HG02759 (cell line): ENCODE measurements around the gene KCNQ1.

Source experiments
- ATAC-seq: cut with Tn5 transposase; IDR thresholded peaks from one replicate; pipeline ENCODE4 v1.9.1; 2021; ENCODE audit warnings: mild to moderate bottlenecking, moderate library complexity; ENCODE audit not compliant: unreplicated experiment

The KCNQ1 gene

DNA sequence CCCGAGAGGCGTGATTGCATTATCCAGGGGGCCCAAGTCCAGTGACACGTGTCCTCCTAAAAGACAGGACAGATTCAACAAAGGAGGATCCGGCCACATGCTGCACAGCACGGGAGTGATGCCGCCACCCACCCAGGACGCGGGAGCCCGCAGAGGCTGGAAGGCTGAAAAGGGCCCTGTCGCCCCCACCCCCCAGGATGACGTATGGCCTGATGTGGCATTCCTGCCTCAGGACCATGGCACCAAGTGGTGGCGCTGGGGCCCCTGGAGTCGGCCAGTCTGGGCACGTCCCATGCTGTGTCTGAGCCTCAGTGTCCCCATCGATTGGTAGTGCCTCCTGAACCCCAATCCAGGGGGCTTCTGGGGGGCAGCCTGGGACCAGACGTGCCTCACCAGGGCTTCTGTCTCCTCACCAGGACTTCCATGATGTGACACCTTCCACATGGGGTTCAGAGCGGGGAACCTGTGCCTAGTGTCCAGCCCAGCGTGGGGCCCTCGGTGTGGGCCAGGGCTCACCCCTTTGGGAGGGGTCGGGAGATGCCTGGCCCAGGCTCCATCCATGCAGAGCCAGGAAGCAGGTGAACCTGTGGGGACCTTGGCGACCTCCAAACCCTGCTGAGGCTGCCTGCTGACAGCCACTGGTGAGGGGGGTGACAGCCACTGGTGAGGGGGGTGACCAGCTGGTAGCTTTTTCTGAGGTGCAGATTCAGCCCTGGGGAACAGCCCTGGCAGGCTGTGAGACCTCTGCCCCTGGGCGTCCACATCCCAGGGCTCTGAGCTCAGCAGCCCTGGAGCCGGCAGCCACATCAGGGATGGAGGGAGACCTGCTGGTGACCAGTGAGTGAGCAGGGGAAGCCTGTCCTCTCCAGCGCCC lies 75.3 kb downstream of the KCNQ1 start:
- no peak for ATAC-seq

- no peak for ATAC-seq
Observed at GRCh38 chr11:2520736-2521035, 75.9 kb downstream of the KCNQ1 start.

GRCh38 chr11:2521081-2521732 lies 76.4 kb downstream of the KCNQ1 start:
- no peak for ATAC-seq

DNA sequence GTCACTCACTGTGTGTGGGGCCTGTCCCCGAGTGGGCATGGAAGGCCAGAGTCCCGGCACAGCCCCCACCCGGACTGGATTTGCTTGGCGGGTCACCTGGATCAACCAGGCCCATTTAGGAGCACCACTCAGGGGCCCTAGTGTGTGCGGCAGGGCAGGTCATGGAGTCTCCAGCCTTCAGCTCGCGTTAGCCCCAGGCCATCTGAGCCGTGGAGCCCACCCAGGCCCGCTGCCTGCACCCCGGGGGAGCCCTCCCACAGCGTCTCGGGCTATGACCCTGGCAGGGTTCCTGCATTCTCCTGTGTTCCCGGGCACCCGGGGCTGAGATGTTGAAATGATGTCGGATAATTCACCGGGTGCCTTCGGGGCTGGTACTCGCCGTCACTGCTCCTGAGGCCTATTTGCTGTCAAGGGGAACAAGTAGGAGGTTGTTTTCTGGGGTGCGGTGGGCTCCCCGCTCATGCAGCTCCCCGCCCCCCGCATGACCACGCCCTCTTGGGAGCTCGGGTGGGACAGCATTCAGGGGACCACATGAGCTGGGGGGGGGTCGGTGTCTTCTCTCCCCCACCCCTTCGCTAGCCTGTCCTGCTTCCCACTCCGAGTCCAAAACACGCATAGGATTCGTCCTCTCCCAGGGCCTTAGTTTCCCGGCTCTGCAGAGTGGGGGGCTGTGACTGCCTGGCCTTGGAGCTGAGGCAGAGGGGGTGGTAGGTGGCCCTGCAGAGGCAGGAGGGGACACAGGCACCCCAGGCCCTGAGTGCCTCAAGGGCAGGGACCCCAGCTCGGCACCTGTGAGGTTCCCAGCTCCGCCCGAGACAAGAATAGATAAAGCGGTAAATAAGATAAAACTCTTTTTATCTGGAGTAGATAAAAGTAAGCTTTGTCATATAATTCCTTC lies 77.2 kb downstream of the KCNQ1 start:
- ATAC-seq = no peak

- ATAC-seq = no peak
Observed at GRCh38 chr11:2522631-2523255, 77.9 kb downstream of the KCNQ1 start.

DNA sequence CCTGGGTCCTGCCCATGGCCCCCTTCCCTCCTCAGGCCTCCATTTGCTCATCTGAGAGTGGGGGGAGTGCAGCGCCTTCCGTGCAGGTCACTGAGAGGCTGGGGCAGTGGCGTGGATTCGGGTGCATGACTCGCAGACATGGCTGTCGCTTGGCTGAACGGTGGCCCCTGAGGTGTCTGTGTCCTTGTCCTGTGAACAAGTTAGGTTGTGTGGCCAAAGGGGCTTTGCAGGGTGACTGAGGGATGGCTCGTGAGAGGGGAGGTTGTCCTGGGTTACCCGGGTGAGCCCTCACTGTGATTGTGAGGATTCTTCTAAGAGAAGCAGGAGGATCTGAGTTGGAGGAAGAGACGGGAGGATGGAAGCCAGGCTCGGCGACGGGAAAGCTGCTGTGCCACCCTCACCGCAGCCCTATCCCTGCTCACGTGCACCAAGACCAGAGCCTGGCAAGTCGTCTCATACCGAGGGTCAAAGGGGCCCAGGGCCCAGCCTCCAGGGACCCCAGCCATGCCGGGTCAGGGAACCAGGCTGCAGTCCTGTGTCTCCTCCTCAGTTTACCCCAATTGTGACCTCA lies 79.1 kb downstream of the KCNQ1 start:
- no peak for ATAC-seq

DNA sequence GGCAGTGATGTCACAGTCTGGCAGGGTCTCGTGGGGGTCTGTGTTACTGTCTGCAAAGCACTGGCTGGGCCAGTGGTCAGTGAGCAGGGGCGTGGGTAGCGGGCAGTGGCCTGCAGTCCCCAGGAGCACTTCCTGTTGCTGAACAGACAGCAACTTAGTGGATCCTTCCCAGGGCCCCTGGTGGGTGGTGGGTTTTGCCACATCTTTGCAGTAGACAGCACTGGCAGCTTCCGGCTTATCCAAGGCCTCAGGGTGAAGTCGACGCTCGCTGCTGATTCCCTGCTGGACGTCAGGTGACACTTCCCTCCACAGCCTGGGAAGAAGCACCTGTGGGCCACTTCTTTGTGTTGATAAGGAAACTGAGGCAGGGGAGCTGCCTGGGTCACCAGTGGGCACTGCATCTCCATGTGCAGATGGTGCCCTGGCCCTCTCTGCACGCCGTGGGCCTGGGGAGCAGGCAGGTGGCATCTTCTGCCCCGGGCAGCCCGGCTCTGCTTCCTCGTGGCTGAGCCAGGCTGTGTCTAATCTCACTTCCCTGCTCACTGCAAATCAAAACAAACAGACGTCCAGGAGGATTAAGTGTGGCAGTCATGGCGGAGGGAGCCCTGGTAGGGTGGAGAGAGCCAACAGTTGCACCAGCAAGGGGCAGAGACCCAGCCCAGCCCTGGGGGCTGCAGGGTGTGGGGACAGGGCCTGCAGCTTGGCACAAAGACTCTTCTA lies 79.8 kb downstream of the KCNQ1 start:
- no peak for ATAC-seq

DNA sequence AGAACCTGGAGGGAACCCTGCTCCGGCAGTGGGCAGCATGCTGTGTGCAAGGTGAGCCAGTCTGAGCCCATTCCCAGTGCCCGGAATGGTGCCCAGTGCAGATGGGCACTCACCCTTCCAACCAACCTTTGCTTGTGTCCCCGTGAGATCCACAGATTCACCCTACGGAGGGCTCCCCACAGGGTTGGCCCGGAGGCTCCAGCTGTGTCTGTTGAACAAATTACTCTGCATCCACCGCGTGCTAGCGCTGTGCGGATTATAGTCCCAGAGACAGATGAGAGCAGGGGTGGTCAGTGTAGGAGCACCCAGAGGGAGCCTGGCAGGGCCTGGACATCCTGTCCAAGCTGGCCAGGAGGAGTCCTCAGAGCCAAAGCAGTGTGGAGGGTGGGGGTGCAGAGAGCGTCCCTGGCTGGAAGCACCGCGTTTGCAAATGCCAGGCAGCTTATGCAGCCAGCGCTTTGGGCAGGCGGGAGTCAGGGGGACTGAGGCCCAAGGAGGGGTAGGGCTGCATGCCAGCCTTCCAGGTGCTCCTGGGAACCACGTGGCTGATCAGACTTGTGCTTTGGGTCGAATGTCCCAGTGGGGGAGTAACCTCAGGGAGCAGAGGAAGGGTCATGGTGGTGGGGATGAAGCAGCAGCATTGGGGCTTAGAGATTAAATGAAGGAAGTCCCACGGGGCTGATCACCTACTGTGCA lies 80.5 kb downstream of the KCNQ1 start:
- no peak for ATAC-seq

DNA sequence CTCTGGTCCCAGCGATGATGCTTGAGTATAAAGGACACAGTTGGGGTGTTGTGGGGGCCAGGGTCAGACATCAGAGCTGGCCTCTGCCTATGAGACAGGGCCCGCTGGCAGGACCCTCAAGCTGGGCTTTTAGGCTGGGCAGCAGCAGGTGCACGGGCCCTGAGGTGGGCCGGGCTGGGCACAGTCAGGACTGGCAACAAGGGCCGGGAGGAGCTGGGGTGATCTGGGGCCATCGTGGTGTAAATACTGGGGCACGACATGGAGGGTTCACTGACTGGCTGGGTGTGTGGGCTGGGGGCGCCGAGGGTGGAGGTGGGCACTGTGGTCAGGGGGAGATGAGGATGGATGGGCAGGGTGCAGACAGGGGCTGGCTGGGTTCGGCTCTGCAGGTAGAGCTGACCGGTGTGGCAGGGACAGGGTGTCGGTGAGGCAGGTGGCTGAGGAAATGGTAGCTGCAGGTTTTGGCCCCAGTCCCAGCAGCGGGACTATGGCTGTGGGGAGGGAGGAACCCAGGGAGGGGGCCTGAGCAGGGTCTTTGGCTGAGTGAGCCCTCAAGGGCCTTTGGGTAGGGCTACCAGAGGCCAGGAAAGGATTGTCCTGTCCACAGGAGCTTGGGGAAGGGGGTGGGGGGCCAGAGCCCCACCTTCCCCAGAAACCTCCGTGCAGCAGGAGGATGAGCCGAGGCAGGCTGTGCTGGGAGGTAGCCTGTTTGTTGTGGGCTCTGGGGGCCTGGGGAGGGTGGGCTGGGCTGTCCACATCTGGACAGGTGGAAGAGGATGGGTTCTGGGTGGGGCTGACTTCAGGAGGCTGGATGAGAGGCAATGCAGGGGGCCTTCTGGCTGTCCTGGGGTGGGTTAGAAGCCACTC lies 81.4 kb downstream of the KCNQ1 start:
- ATAC-seq = no peak

- no peak for ATAC-seq
Observed at GRCh38 chr11:2526808-2527381, 82.1 kb downstream of the KCNQ1 start.

DNA sequence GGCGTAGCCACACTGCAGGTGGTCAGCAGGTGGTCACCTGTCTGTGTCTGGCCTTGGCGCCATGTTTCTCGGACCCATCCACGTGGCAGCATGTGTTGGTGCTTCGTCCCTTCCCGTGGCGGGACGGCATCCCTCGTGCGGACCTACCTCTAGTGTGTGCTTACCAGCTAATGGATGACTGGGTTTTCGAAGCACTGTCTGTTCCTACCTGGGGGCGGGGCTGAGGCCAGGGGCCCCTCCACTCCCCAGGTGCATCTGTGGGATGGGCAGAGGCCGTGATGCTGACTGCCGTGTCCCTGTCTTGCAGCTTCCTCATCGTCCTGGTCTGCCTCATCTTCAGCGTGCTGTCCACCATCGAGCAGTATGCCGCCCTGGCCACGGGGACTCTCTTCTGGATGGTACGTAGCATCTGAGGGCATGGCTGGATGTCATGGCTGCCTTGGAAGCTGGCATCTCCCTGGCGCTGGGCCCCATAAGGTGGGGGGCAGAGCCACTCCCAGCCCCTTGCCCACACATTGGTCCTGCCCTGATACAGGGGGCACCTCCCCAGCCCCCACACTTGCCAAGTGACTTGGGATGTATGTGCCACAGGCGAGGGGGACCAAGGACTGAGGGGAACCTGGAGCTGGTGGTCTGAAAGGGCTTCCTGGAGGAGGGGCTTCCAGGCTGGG lies 82.9 kb downstream of the KCNQ1 start:
- ATAC-seq = no peak

DNA sequence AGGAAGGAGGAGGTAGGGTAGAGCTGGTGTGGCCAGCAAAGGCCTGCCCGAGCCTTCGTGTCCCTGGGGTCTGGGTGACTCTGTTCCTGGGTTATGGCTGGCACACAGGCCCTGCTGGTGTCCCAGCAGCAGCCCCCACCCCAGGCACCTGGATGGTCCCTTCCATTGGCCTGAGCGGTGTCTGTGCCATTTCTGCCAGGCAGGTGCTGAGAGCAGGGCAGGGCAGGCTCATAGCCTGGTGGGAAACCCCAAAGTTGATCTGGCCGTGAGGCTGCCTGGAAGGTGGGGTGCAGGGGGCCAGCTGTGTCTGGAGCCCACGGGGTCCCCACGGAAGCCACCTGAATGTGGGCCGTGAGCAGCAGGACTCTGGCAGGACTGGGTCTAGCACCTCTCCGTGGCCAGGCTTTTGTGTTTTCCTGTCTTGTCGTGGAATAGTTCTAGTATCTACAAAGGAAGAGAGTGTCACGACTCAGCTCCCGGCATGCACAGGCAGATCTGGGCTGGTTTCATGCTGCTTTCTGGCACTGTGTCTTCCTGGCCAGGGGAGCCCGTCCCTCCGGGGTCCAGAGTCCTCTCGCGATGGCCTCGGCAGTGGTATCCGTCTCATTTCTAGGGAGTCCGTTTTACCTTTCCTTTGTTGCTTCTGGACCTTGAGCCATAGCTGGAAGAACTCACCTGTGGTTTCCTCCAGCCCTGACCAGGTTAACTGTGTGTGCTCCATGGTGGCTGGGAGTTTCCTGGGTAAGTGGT lies 83.7 kb downstream of the KCNQ1 start:
- no peak for ATAC-seq

DNA sequence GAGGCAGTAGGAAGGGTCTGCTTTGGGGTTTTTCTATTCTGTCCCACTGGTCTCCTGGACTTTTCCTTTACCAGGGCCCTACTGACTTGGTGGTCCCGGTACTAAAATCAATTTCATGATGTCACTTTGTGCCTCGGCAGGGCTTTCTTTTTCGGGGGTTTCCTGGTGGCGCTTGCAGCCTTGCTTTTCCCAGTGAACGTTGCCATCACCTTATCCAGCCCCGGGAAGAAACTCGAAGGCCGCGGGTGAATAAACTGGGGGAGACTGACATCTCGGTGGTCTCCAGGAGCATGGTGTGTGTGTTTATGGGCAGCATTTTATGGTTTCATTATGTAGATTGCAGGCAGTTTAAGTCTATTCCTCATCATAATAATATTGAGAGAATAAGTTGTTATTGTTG lies 84.4 kb downstream of the KCNQ1 start:
- no peak for ATAC-seq

- ATAC-seq = no peak
Observed at GRCh38 chr11:2529636-2530035, 84.8 kb downstream of the KCNQ1 start.

GRCh38 chr11:2530131-2530854 lies 85.5 kb downstream of the KCNQ1 start:
- ATAC-seq = no peak

GRCh38 chr11:2530855-2531200 lies 86.0 kb downstream of the KCNQ1 start:
- ATAC-seq = no peak
